NCI-H1092 treated with DMSO at 0.1 percent for 48 hours (cell line): ENCODE results near the gene SLC38A3.
A peak's percentile ranks its signal among the peaks of the same experiment; 100 is the strongest.

Source experiments
- DNase-seq: peaks from one replicate; lab custom pipeline; 2025; lab: John Stamatoyannopoulos, UW

The SLC38A3 gene

DNA sequence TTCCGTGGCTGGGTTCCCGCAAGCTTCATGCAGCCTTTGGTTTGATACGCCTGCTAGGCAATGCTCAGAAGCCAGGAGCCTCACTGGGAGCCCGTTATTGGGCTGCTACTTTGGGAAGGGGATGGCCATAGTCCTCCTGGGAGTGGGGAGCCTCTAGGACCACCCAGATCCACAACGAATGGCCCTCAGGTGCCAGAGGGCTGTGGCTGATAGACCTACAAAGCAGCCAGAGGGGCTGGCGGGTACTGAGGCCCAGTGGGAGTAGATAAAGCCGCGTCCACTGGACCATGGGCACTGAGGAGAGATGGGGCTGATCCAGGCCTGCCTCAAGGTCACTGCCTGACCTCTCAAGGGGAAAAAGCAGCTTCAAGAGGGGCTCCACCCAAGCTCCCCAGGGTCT lies 12.9 kb upstream of the SLC38A3 start:
- DNase-seq, result no peak

DNA sequence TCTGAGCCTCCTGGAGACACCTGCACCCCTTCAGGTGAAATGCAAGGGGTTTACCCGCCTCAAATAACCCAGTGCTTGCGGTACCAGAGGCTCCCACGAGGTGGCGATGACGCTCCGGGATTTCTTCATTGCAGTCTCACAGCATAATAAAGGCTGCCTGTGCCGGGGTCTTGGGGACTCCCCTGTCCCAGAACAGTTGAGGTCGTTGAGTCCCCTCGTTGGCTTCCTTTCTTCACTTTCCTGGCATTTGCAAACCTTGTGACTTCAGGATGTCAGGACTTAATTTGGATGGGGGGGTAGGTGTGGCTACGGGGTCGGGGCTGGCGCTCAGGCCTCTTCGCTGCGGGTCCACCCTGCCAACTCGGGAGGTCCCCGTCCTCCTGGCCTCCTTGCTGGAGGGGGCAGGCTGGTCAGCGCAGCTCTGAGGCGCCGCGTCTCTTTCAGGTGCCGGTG lies 12.4 kb upstream of the SLC38A3 start:
- peak; percentile 35 for DNase-seq

DNA sequence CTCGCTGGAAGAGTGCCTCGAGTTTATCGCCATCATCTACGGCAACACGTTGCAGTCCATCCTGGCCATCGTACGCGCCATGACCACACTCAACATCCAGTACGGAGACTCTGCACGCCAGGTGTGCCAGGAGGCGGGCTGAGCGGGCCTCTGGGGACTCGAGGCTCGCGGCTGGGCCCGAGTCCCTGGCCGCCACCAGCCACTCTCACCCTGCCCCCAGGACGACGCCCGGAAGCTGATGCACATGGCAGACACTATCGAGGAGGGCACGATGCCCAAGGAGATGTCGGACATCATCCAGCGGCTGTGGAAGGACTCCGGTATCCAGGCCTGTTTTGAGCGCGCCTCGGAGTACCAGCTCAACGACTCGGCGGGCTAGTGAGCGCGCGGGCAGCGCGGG lies 11.8 kb upstream of the SLC38A3 start:
- no peak for DNase-seq

DNA sequence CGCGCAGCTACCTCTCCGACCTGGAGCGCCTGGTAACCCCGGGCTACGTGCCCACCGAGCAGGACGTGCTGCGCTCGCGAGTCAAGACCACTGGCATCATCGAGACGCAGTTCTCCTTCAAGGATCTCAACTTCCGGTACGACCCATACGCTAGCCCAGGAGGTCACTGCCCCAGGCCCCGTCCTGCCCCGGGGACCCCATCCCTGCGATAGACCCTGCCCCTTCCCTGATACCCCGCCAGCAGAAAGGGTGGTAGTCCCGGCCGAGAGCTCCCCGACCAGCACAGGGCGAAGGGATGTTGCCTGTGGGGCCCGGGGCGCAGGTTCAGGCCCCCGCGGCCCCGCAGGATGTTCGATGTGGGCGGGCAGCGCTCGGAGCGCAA lies 11.3 kb upstream of the SLC38A3 start:
- DNase-seq, result no peak

DNA sequence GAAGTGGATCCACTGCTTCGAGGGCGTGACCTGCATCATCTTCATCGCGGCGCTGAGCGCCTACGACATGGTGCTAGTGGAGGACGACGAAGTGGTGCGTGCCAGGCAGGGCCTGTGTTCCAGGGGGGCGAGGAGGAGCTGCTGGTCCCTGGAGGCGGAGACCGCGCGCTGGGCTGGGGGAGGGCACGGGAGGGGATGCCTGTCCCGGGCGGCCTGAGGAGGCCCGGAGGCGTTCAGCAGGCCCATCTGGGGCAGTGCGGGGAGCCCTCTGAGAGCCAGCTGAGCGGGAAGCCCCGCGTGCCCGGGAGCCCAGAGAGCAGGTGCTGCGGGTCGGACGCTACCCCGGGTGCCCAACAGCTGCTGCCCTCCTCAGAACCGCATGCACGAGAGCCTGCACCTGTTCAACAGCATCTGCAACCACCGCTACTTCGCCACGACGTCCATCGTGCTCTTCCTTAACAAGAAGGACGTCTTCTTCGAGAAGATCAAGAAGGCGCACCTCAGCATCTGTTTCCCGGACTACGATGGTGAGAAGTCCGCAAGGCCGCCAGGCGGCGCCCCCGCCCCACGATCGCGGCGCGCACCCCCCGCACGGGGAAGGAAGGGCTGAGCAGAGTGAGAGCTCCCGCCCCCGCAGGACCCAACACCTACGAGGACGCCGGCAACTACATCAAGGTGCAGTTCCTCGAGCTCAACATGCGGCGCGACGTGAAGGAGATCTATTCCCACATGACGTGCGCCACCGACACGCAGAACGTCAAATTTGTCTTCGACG lies 10.8 kb upstream of the SLC38A3 start:
- DNase-seq, result peak; percentile 28

DNA sequence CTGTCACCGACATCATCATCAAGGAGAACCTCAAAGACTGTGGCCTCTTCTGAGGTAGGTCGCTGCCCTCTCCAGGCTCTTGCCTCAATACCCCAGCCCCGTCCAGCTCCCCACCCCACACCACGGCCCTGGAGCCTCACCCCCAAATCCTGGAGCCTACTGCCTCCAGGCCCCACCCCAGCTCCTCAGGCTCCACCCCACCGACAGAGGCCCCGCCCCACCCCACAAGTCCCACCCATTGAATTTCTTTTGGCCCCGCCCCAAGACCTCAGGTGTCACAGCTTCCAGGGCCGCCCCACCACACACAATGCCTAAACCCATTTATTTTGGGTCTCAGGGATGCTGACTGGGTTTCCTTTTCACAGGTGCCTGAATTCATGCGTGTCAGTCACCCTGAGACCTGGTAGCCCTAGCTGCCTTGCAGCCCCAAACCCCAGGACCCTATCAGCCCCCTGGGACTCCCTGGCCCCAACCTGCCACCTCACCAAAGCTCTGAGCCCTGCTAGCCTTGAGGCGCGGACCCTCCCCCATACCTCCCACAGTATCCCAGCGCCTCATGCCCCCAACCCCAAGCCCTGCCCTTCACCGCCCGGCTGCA lies 10.1 kb upstream of the SLC38A3 start:
- no peak for DNase-seq

DNA sequence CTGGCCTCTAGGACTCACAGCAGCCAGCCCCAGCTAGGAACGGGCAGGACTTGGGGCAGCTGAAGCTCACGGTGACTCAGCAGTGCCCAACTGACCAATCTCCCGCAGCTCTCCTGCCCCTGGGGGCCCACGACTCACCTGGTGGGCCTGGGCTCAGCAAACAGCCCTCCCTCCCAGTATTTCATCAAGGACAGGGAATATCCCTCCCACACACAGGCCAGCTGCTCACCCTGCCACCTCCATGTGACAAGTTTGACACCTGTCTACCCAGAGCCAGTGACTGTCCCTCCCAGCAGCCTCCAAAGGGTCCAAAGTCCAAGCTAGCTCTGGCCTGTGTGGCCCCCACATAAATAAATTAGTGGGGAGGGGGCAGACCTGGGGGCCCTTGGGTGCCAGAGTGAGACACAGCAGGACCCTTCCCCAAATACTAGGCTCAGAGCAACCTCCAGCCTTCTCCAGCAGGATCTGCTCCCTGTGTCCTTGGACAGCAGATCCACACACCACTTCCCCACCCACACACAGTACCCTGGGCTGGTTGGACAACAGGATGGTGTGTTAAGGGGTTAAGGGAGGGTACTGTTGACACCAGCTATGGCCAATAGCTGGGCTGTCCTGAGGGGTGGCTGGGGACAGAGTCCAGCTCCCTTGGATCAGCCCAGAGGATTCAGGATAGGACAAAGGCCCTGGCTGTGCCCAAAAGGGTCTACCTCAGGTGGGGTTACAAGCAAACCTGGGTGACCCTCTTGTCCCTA lies 9.4 kb upstream of the SLC38A3 start:
- no peak for DNase-seq

DNA sequence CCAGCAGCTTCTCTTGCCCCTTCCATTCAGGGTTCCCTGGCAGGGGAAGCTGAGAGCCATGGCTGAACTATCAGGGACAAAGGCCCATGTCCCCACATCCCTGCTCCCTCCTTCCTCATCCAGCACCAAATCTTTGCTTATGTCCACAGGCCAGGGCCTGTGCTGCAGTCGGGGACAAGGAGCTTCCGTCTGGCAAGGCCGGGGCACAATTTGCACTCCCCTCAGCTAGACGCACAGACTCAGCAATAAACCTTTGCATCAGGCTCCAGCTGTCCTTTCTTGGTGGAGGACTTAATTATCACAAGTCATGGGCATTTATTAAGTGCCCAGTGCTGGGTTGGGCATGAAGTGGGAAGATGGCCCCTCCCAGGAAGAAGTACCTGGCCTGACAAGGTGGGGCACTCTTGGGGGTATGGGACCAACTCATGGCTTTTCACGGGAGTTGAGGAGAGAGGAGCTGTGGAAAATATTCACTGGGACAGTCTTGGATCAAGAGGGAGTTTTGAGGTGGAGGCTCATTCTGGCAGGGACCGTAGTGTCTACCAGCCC lies 8.7 kb upstream of the SLC38A3 start:
- no peak for DNase-seq

DNA sequence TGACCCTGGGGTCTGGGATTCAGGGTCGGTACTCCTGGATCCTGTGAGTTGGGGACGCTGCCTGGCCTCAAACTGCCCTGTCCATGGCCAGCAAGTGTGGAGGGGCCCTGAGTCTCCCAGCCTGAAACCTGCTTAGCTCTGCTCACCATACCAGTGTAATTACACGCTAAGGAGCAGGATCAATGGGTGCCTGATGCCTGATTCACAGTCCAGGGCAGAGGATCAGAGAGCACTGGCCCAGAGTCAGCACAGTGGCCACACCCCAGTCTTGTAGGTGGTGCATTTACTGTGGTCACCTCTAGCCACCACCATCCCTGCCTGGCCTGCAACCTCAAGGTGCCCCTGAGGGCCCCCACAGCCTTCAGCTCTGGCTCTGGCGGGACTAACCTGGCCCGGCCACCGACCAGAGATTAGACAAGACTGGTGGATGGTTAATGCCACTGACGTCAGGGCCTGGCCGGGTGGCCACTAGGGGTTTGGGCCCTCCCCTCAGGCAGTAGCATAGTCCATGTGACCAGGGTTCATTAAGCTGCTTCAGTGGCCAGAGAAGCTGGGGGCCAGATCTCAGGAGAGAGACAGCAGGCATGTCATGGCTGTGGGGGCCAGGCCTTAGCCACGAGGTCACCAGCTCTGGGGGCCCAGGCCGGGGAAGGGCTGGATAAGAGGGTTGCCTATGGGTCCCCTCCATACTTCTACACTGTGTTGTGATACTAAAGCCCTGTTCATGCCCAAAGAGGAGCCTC lies 3.3 kb upstream of the SLC38A3 start:
- DNase-seq, result no peak

DNA sequence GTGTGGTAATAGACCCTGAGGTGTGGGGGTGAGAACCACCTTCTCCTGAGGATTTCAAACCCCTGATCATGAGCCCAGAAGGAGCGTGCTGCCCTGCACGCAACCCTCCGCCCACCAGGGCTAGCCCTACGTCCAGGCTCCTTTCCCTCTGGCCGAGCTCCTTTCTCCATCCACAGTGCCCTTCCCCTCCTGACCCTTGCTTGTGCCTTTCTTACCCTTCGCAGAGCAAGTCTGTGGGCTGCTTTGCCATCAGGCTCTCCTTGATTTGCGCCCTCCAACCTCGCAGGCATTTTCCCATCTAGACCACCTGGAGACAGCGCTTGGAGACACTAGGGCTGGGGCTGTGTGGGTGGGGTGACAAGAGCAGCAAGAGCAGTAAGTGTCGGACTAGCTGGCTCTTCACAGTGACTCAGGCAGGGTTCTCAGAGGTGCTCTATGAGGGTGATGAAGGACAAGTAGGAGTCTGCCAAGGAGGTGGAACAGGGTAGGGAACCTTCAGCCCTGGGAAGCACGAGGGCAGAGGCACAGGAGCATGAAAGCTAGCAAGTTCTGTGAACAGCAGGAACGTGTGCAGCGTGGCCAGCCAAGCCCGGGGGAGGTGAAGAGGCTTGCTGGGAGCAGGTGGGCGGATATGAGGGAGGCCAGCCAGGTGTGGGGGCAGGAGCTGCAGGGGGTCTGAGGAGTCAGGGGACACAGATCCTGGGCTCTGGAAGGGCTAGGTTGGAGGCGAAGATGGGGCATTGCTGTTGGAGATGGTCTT lies 2.5 kb upstream of the SLC38A3 start:
- DNase-seq, result no peak

DNA sequence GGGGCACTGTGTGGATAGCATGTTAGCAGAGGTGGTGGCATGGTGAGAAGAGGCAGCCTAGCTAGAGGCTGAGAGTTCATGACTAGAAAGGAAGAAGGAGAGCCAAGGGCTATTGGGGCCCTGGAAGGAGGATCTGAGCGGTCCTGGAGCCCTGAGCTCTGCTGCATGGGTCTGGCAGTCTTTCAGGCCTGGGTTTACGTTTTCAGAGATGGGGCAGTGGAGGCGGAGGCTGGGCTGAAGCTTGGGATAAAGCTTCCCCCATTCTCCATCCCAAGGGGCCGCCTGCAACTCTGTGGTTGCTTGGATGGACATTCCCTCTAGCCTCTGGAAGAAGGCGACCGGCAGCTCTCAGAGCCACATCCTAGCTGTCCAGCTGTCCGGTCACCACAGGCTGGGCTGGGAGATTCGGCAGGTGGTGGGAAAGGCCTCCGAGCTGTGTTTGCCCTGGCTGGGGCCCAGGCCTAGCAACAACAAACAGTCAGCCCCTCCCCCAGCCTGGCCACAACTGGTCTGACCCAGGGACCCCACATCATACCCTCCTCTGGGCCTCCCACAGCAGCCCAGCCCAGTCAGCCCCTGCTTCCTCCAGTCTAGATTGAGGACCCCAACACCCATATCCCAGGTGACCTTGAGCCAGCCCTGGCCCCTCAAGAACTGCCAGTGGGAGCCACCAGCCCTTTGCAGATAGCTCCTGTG lies 1.8 kb upstream of the SLC38A3 start:
- DNase-seq, result no peak

DNA sequence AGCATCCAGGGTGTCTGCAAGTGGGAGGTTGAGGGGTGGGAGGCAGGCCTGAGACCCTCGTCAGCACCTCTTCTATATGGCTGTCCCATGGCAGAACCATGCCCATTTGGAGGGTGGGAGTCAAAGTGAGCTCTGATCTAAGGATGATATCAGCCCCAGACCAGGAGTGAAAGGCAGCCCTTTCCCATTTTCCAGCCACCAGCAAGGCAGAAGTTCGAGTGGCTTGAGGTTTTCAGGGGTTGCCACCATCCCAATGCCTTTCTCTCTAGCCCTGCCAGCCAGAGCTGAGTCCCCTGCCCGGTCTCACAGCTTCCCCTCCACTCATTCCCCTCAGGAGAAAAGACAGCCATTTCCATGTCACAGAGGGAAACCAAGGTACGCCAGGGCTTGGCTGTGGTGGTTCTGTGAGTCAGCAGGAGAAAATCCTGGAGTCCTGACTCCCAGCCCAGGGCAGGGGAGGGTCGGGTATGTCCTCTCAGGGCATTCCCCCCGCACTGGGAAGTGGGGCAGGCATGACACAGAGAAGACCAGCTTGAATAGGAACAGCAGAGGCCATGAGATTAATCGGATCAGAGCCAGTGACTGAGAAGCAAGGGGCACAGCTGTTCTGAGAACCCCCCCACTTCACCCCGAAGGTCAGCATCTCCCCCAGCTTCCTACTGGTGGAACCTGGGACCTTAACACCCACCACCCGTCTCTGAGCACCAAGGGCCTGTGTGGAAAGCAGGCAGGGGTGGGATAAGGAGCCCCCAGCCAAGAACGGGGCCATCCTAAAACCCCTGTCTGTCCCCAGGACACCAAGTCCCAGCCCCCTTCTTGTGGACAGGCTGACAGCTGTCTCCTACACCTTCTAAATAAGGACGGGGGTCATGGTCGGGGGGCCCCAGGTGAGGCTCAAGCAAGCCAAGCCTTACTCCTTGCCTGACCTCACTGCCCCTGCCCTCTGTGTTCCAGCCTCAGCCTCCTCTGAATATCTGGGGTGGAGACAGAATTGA lies 965 bp upstream of the SLC38A3 start:
- DNase-seq, result no peak

DNA sequence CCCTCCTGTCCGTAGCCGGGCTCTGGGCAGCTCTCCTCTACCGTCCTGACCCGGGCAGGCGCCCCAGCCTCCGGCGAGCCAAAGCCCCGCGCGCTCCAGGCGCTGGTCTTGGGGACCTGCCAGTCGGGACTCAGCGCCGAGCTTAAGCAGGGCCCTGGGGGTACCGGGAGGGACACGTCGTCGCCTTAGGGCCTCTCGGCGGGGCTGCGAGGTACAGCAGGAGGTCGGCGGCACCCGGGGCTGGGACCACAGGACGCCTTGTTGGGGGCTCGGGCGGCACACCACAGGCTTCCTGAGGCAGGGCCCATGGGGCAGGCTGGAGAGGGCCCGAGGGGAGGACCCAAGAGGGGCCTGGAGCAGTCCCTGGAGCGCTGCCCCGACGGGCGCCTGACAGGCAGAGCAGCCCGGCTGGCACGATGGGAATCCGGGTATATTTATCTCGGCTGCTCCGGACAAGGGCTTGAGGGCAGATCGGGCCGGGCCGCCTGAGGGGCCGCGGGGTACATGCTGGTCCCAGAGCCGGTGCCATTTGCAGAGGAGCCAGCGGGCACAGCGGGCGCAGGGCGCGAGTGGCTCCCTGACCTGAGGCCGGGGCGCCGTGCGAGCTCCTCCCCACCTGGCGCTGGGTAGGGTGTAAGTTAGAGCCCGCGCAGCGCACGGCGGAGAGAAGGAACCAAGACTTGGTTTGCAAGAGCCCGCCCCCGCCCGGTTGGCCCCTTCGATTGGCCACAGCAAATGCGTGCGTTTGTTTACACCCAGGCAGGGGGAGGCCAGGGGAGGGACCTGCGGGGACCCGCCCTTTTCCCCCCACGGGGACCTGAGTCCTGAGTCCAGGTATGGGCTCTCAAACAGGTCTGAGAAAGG lies 574 bp downstream of the SLC38A3 start:
- no peak for DNase-seq

DNA sequence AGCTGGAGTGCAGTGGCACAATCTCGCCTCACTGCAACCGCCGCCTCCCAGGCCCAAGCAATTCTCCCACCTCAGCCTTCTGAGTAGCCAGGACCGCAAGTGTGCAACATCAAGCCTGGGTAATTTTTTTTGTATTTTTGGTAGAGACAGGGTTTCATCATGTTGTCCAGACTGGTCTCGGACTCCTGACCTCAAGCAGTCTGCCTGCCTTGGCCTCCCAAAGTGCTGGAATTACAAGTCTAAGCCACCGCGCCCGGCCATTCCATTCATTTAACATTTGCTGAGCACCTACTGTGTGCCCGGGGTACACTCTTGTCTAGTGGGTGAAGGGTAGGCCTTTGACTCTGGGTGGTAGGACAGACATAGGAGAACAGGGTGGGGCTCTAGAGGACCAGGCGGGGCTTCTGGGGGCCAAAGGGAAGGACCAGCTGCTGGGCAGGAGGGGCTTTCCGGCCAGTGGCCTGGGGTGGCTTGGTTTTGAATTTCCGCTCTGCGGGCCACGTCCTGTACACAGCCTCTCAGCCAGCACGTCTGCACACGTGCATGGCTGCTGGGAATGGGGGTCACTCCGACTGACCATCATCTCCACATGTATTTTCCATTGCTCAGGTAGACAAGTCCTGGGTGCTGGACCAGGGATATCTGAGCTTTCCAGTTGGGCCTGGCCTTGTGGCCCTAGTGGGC lies 2.4 kb downstream of the SLC38A3 start:
- DNase-seq, result no peak

DNA sequence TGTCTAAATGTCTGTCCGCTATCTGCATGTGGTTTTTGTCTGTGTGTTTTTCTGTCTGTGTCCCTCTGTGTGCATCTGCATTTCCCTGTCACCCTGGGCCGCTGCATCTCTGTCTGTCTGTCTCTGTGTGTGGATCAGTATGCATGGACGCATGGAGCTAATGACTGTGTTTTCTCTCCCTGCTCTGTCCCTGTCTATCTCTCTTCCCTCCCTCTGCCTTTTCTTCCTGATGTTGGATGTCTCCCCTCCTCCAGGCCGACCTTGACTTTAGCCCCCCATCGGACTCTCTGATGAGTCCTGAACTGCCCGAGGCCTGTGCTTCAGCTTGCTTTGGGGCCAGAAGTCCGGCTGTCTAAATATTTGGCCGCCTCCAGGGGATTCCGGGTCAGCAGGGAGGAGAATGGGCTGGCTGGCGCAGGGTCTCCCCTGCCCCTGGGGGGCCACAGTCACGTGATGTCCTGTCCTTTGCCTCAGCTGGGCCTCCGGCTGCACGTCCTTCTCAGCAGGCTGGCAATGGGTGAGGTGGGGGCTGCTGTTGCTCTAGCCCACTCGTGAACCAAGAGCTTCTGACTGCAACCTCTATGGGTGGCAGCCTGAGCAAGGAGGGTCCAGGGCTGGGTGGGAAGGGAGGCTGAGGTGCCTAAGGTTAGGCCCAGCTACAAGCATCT lies 3.7 kb downstream of the SLC38A3 start:
- no peak for DNase-seq

DNA sequence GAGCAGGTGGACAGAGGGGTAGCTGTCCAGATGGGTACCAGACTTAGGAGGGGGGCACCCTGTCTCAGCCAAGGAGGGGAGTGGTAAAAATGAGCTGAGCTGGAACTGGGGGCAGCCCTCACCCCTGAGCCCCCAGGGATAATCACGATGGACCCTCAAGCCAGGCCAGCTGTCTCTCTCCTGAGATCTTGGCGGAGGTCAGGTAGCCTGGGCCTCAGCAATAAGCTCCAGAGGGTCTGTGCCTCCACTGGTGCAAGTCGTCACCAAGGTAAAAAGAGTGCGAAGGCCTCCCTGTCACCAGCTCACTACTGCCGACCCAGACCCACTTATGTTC lies 5.1 kb downstream of the SLC38A3 start:
- DNase-seq, result no peak
